Mucosa of stomach (tissue), 1 donor: ENCODE results near the gene RBBP9.
"Not testable (repeated sequence)": the region's sequence is repeated elsewhere in the genome, so short reads cannot be mapped to it uniquely, and the experiment has no call there.

Source experiments
- H3K27me3 ChIP-seq: one replicate; pipeline ENCODE4 v1.7.0; 2013; ENCODE audit warnings: mild to moderate bottlenecking, low read length; ENCODE audit not compliant: control insufficient read depth, insufficient read depth
- H3K36me3 ChIP-seq: one replicate; pipeline ENCODE4 v1.7.0; 2013; ENCODE audit warnings: low read length; ENCODE audit not compliant: control insufficient read depth, insufficient read depth
- H3K4me1 ChIP-seq: one replicate; pipeline ENCODE4 v1.7.0; 2013; ENCODE audit warnings: mild to moderate bottlenecking, low read length; ENCODE audit not compliant: control insufficient read depth, insufficient read depth
- H3K4me3 ChIP-seq: one replicate; pipeline ENCODE4 v1.7.0; 2013; ENCODE audit warnings: low read length
- H3K9ac ChIP-seq: one replicate; pipeline ENCODE4 v1.7.0; 2013; ENCODE audit warnings: mild to moderate bottlenecking, low read length, moderate library complexity
- H3K9me3 ChIP-seq: one replicate; pipeline ENCODE4 v1.7.0; 2013; ENCODE audit warnings: mild to moderate bottlenecking, low read length, moderate library complexity; ENCODE audit not compliant: control insufficient read depth
- donor health status: Pancreatic carcinoma.

RBBP9 gene

DNA sequence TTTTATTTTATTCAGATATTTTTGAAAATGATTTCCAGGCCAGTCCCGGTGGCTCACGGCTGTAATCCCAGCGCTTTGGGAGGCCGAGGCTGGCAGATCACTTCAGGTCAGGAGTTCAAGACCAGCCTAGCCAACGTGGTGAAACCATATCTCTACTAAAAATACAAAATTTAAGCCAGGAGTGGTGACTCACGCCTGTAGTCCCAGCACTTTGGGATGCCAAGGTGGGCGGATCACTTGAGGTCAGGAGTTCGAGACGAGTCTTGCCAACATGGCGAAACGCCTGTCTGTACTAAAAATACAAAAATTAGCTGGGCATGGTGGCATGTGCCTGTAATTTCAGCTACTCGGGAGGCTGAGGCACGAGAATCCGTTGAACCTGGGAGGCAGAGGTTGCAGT is 29.7 kb upstream of the RBBP9 start:
- H3K4me1 ChIP-seq, H3K4me3 ChIP-seq, H3K9me3 ChIP-seq, H3K36me3 ChIP-seq, H3K9ac ChIP-seq, H3K27me3 ChIP-seq: not testable (repeated sequence)

DNA sequence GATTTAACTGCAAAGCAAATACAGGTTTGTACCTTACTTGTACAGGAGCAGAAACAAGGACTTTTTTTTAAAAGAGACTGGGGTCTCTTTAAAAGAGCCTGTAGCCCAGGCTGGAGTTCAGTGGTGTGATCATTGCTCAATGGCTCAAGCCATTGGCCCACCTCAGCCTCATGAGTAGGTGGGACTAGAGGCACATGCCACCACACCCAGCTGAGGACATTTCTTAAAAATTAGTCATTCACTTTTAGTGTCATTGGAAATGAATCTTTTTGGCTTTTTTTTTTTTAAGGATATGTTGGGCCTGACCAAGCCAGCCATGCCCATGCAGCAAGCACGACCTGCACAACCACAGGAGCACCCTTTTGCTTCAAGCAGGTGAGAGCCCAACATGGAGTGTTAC is 27.6 kb upstream of the RBBP9 start:
- Histone ChIP-seq H3K9ac (no peak overlapping the region), H3K4me3 (no peak overlapping the region), H3K4me1 (no peaks in the 10 kb centered on the region), H3K9me3 (no peaks in the 10 kb centered on the region), H3K36me3 (peaks cover 5% of the 10 kb centered on the region), H3K27me3 (no peaks in the 10 kb centered on the region)

DNA sequence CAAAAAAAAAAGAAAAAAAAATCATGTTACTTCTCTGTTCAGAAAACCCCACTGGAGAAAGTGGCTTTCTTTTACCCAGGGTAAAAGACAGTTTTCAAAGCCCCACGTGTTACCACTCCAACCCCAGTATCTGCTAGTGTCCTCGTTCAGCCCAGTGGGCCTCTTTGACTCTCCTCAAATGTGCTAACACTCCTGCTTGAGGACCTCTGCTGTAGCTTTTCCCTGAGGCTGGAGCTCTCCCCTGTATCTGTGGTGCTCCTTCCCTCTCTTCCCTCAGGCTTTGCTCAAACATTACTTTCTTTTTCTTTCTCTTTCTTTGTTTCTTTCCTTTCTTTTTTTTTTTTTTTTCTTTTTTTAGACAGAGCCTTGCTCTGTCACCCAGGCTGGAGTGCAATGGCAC is 26.0 kb upstream of the RBBP9 start:
- no peak overlapping the region for H3K9ac ChIP-seq
- H3K9me3 ChIP-seq = no peaks in the 10 kb centered on the region
- H3K27me3 ChIP-seq = no peaks in the 10 kb centered on the region
- H3K4me3 ChIP-seq = no peak overlapping the region
- H3K36me3 ChIP-seq = peaks cover 5% of the 10 kb centered on the region
- no peaks in the 10 kb centered on the region for H3K4me1 ChIP-seq

- H3K4me3 ChIP-seq, H3K9ac ChIP-seq, H3K27me3 ChIP-seq, H3K4me1 ChIP-seq, H3K36me3 ChIP-seq, H3K9me3 ChIP-seq: not testable (repeated sequence)
These were observed 25.0 kb upstream of the RBBP9 start for GRCh38 chr20:18522066-18522465.

DNA sequence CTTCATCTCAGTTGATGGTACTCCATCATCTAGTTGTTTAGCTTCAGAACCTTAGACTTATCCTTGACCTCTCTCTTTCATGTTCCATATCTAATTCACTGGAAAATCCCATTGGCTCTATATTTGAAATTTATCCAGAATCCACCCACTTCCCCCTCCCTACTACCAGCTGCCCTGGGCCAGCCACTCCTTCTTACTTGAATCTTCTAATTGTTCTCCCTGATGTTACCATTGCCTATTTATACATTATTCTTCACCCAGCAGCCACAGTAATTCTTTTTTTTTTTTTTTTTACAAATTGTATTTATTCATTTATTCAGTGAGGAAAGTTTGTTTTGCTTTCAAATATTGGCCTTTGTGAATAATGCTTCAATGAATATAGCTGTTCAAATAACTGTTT is 18.9 kb upstream of the RBBP9 start:
- H3K4me1 ChIP-seq = no peaks in the 10 kb centered on the region
- no peaks in the 10 kb centered on the region for H3K9me3 ChIP-seq
- no peak overlapping the region for H3K4me3 ChIP-seq
- no peak overlapping the region for H3K9ac ChIP-seq
- H3K27me3 ChIP-seq = no peaks in the 10 kb centered on the region
- H3K36me3 ChIP-seq = no peaks in the 10 kb centered on the region

DNA sequence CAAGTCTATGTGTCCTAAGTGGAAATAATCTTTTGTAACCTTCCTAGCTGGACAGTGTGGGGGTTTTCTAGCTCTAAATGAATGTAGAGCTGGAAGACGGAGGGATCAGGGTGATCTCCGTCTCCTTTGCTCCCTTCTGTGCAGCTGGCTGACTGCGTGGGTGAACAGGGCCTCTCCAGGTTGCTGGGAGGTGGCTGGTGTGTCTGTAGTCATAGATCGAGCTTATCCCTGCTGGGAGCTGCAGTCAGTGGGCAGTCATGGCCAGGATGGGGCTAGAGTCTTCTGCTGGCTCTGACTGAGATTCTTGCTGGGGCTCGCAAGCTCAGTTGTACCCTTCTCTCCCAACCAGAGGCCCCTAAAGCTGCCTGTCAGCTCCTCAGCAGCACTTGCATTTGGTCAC is 17.1 kb upstream of the RBBP9 start:
- Histone ChIP-seq H3K4me3 (no peak overlapping the region), H3K27me3 (no peaks in the 10 kb centered on the region), H3K4me1 (peaks cover 4% of the 10 kb centered on the region), H3K9ac (no peak overlapping the region), H3K9me3 (no peaks in the 10 kb centered on the region), H3K36me3 (no peaks in the 10 kb centered on the region)

- H3K36me3 ChIP-seq = no peaks in the 10 kb centered on the region
- peaks cover 8% of the 10 kb centered on the region for H3K4me1 ChIP-seq
- no peak overlapping the region for H3K9ac ChIP-seq
- H3K4me3 ChIP-seq = no peak overlapping the region
- no peaks in the 10 kb centered on the region for H3K9me3 ChIP-seq
- H3K27me3 ChIP-seq = no peaks in the 10 kb centered on the region
These were observed 16.2 kb upstream of the RBBP9 start for GRCh38 chr20:18513208-18513607.

- Histone ChIP-seq H3K36me3 (no peaks in the 10 kb centered on the region), H3K4me3 (no peak overlapping the region), H3K9me3 (no peaks in the 10 kb centered on the region), H3K4me1 (peaks cover 11% of the 10 kb centered on the region), H3K9ac (no peak overlapping the region), H3K27me3 (no peaks in the 10 kb centered on the region)
These were observed 14.5 kb upstream of the RBBP9 start for GRCh38 chr20:18511571-18511970.

DNA sequence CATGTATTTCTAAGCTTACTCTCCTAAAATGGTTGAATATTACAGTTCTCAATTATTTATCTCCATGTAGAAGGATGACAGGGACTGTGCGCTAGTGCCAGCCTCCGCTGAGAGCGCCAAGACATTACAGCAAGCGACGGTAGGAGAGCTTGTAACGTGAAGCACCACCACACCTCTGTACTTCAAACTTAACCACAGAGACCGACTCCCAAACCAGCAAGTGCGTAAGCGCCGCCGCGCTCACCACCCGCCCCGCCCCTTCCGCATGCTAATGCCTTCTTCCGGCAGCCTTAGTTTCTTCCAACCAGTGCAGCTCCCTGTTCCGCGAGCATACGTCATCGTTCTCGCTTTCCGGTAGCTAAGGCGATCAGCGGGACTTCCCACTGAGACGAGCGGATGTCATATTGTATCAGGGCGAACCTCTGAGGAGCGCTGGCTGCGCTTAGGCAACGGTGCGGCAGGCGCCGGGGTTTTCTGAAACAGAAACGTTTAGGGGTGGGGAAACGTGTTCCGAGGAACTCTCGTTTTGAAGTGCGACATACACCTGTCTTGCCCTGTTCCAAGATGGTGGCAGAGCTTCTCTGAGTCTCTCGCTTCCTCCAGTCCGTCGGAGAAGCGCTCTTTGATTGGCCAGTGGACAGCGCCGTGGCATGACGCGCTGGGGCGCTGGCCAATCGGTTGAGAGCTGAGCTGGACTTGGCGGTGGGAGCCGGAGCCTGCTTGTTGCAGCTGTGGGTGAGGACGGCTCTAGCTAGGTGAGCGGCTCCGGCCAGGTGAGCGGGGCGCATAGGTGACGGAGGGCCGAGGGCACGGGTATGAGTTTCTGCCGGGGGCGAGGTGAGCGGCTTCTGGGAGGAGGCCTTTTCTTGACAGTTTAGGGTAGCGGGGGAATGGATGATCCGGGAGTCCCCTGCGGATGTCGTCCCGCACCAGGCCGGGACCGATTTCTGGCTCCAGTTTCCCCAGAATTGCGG is 10.5 kb upstream of the RBBP9 start, which contains the start of gene SEC23B:
Gene SEC23B (plus strand): TSS at position 723 of the 974 bp plus-strand sequence. CDS start 2,896 bp downstream, outside the sequence.
- no peaks in the 10 kb centered on the region for H3K36me3 ChIP-seq
- H3K4me3 ChIP-seq = peak within 1 kb of the TSS; percentile 54
- H3K9me3 ChIP-seq = no peaks in the 10 kb centered on the region
- peak within 1 kb of the TSS; percentile 96 for H3K9ac ChIP-seq
- no peaks in the 10 kb centered on the region for H3K27me3 ChIP-seq
- H3K4me1 ChIP-seq = peaks cover 11% of the 10 kb centered on the region

DNA sequence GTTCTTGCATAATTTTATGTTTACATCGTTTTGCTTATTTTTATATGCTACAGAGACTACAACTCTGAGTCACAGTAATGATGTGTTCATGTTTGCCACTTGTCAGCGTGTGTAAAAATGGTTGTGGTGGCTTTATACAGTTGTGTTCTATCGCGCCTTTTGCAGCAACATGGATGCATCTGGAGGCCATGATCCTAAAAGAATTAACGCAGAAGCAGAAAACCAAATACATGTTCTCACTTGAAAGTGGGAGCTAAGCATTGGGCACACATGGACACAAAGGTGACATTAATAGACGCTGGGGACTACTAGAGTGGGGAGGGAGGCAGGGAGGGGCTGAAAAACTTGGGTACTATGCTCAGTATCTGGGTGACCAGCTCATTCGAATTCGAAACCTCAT is 9.7 kb upstream of the RBBP9 start:
- H3K36me3 ChIP-seq = no peaks in the 10 kb centered on the region
- H3K9me3 ChIP-seq = no peaks in the 10 kb centered on the region
- H3K4me3 ChIP-seq = peak overlapping the region; percentile 54
- H3K4me1 ChIP-seq = peaks cover 11% of the 10 kb centered on the region
- no peaks in the 10 kb centered on the region for H3K27me3 ChIP-seq
- H3K9ac ChIP-seq = peak overlapping the region; percentile 96

DNA sequence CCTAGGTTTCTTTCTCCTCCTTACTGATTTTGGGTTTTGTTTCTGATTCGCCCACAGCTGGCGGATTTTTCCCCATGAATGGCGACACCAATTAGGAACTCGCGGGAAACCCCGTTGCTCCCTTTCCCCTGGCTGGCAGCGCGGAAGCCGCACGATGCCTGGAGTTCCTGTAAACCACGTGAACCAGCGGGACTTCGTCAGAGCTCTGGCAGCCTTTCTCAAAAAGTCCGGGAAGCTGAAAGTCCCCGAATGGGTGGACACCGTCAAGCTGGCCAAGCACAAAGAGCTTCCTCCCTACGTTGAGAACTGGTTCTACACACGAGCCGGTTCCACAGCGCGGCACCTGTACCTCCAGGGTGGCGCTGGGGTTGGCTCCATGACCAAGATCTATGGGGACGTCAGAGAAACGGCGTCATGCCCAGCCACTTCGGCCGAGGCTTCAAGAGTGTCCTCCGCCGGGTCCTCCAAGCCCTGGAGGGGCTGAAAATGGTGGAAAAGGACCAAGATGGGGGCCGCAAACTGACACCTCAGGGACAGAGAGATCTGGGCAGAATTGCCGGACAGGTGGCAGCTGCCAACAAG is 7.5 kb upstream of the RBBP9 start:
- no peaks in the 10 kb centered on the region for H3K27me3 ChIP-seq
- H3K4me1 ChIP-seq = peaks cover 11% of the 10 kb centered on the region
- H3K36me3 ChIP-seq = no peaks in the 10 kb centered on the region
- no peaks in the 10 kb centered on the region for H3K9me3 ChIP-seq
- H3K4me3 ChIP-seq = no peak overlapping the region
- H3K9ac ChIP-seq = no peak overlapping the region

DNA sequence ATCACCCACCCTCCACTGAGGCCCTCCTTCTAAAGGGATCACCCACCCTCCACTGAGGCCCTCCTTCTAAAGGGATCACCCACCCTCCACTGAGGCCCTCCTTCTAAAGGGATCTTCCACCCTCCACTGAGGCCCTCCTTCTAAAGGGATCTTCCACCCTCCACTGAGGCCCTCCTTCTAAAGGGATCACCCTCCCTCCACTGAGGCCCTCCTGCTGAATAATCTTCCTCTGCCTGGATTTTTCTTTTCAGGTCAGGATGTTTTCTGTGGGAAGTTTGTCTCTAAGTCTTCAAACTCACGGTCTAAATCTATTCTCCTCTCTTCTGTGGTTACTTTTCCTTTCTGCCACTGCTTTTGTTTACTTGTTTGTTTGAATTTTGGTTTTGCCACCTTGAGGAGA is 4.6 kb upstream of the RBBP9 start:
- H3K9ac ChIP-seq, H3K4me1 ChIP-seq, H3K4me3 ChIP-seq, H3K9me3 ChIP-seq, H3K27me3 ChIP-seq, H3K36me3 ChIP-seq: not testable (repeated sequence)
